Endodermal cell (in vitro differentiated cells): ENCODE data around the gene MACROD2. TPM values are rescaled to one million over a fixed set of nuclear protein-coding genes. Genes with fewer than 3 reads are reported as not detected.

Experiments used
- DNase-seq: peaks from one replicate; pipeline ENCODE4 v3.0.0-alpha.2; 2017
- H3K27ac ChIP-seq: 2 replicates; pipeline ENCODE4 v1.5.1; 2013; ENCODE audit warnings: mild to moderate bottlenecking, low read depth, low read length, moderate library complexity
- H3K27me3 ChIP-seq: 2 replicates; pipeline ENCODE4 v1.6.1; 2013; ENCODE audit warnings: mild to moderate bottlenecking, low read length, moderate library complexity; ENCODE audit not compliant: insufficient read depth, control insufficient read depth, poor library complexity, severe bottlenecking
- H3K36me3 ChIP-seq: 2 replicates; pipeline ENCODE4 v1.7.0; 2013; ENCODE audit warnings: mild to moderate bottlenecking, low read length, moderate library complexity; ENCODE audit not compliant: control insufficient read depth, insufficient read depth
- H3K4me1 ChIP-seq: one replicate; pipeline ENCODE4 v1.7.0; 2013; ENCODE audit warnings: low read length; ENCODE audit not compliant: control insufficient read depth, insufficient read depth
- H3K4me3 ChIP-seq: 2 replicates; pipeline ENCODE4 v1.5.1; 2013; ENCODE audit warnings: mild to moderate bottlenecking, low read length, moderate library complexity
- H3K9ac ChIP-seq: 2 replicates; pipeline ENCODE4 v1.6.1; 2013; ENCODE audit warnings: mild to moderate bottlenecking, low read length, moderate library complexity; ENCODE audit not compliant: poor library complexity, severe bottlenecking; ENCODE audit errors: extremely low read depth
- H3K9me3 ChIP-seq: 2 replicates; pipeline ENCODE4 v1.6.1; 2013; ENCODE audit warnings: mild to moderate bottlenecking, low read length, moderate library complexity; ENCODE audit not compliant: control insufficient read depth
- H3K27ac Mint-ChIP-seq: 2 replicates; pipeline ENCODE4 v1.8.0; 2020; ENCODE audit warnings: mixed read lengths
- H3K27me3 Mint-ChIP-seq: 2 replicates; pipeline ENCODE4 v1.8.0; 2021; ENCODE audit warnings: mild to moderate bottlenecking, mixed read lengths; ENCODE audit not compliant: insufficient read depth
- H3K36me3 Mint-ChIP-seq: 2 replicates; pipeline ENCODE4 v1.8.0; 2020; ENCODE audit warnings: low read depth, mixed read lengths
- H3K4me1 Mint-ChIP-seq: 2 replicates; pipeline ENCODE4 v1.8.0; 2020; ENCODE audit warnings: mixed read lengths
- H3K4me3 Mint-ChIP-seq: 2 replicates; pipeline ENCODE4 v1.8.0; 2020; ENCODE audit warnings: mild to moderate bottlenecking, moderate library complexity, mixed read lengths
- H3K9me3 Mint-ChIP-seq: 2 replicates; pipeline ENCODE4 v1.8.0; 2020; ENCODE audit warnings: mild to moderate bottlenecking, mixed read lengths
- WGBS, 2 experiments: methylation state at CpG; one replicate each; pipeline versions ENCODE4 v1.1.5 to v1.1.7; 2013; ENCODE audit warnings: missing lambda C conversion rate in 2 of 2, mixed read lengths in 1 of 2; ENCODE audit not compliant: insufficient coverage in 1 of 2, insufficient read length in 1 of 2; 5-methylcytosine and 5-hydroxymethylcytosine counted together
- total RNA-seq, 2 donors: library from RNA; stranded (reverse); fragmentation: NEBNext Ultra II Directional in 1 of 2; extraction: Animal tissue kit (Norgen Biotek cat#: 25700) in 1 of 2; gene quantifications; 2 replicates in 1 of 2; 3 replicates in 1 of 2; pipeline ENCODE4 v1.2.1, GENCODE V29; 2021
- TF ChIP-seq, protein P1 (sequence below): fragments of 200-600 bp; sonication (generic); conservative IDR thresholded peaks from 2 replicates; pipeline ENCODE4 v1.5.0; 2021; ENCODE audit warnings: antibody characterized with exemption, mild to moderate bottlenecking

Gene MACROD2
- total RNA-seq, 2 donors from 2014 or later = 2.3 to 4.8 TPM

DNA sequence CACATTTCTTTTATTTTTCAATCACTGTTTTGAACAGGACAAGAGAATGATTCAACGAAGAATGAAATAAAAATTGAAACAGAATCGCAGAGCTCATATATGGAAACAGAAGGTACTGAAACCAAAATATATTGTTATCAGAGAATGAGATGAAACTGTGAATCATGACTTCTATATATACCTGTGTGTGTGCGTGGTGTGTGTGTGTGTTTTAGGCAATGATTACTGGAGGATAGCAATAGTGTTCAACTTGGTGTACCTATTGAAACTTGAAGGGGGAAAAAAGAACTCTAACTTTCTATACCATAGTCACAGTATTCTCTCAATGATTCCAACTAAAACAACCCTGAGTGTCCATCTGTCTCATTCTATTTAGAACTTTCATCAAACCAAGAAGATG is 1991.4 kb downstream of the MACROD2 start:
- TF ChIP-seq, protein P1, sequence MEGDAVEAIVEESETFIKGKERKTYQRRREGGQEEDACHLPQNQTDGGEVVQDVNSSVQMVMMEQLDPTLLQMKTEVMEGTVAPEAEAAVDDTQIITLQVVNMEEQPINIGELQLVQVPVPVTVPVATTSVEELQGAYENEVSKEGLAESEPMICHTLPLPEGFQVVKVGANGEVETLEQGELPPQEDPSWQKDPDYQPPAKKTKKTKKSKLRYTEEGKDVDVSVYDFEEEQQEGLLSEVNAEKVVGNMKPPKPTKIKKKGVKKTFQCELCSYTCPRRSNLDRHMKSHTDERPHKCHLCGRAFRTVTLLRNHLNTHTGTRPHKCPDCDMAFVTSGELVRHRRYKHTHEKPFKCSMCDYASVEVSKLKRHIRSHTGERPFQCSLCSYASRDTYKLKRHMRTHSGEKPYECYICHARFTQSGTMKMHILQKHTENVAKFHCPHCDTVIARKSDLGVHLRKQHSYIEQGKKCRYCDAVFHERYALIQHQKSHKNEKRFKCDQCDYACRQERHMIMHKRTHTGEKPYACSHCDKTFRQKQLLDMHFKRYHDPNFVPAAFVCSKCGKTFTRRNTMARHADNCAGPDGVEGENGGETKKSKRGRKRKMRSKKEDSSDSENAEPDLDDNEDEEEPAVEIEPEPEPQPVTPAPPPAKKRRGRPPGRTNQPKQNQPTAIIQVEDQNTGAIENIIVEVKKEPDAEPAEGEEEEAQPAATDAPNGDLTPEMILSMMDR = no peak
- H3K4me1 Mint-ChIP-seq = no peaks in the 10 kb centered on the region
- Histone ChIP-seq H3K4me3 (no peak overlapping the region), H3K36me3 (no peaks in the 10 kb centered on the region), H3K27ac (no peak overlapping the region), H3K4me1 (no peaks in the 10 kb centered on the region), H3K27me3 (no peaks in the 10 kb centered on the region), H3K9ac (no peak overlapping the region), H3K9me3 (no peaks in the 10 kb centered on the region)
- H3K4me3 Mint-ChIP-seq = no peak overlapping the region
- peaks cover 11% of the 10 kb centered on the region for H3K9me3 Mint-ChIP-seq
- no peak for DNase-seq
- peaks cover 3% of the 10 kb centered on the region for H3K36me3 Mint-ChIP-seq
- WGBS, 2 experiments = 81 to 86% methylated on average over 1 to 3 of the region's 3 CpGs
- no peak overlapping the region for H3K27ac Mint-ChIP-seq
- H3K27me3 Mint-ChIP-seq = no peaks in the 10 kb centered on the region

DNA sequence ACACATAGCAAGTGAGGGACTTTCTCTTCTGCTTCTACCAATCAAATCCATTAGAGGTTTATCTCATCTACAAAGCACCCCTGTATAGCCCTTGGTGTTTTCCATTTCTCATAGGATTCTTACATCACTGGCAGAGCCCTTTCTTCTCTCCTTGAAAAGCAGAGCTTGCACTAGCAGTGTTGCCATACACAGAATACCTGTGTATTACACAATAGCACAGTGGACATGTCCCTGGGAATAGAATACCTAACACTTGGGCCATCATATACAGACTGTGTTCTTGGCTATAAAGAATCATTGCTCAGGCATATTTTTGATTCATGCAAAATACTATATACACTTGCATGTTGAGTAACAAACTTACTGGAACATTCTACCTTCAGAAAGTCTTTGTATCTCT is 1996.0 kb downstream of the MACROD2 start:
- Histone ChIP-seq H3K4me3 (no peak overlapping the region), H3K4me1 (no peaks in the 10 kb centered on the region), H3K9ac (no peak overlapping the region), H3K27me3 (no peaks in the 10 kb centered on the region), H3K9me3 (peaks cover 7% of the 10 kb centered on the region), H3K27ac (no peak overlapping the region), H3K36me3 (no peaks in the 10 kb centered on the region)
- H3K27me3 Mint-ChIP-seq = no peaks in the 10 kb centered on the region
- no peak overlapping the region for H3K4me3 Mint-ChIP-seq
- H3K4me1 Mint-ChIP-seq = no peaks in the 10 kb centered on the region
- H3K27ac Mint-ChIP-seq = no peak overlapping the region
- H3K36me3 Mint-ChIP-seq = no peaks in the 10 kb centered on the region
- no peak for DNase-seq
- peaks cover 7% of the 10 kb centered on the region for H3K9me3 Mint-ChIP-seq
- TF ChIP-seq, protein P1 = no peak

DNA sequence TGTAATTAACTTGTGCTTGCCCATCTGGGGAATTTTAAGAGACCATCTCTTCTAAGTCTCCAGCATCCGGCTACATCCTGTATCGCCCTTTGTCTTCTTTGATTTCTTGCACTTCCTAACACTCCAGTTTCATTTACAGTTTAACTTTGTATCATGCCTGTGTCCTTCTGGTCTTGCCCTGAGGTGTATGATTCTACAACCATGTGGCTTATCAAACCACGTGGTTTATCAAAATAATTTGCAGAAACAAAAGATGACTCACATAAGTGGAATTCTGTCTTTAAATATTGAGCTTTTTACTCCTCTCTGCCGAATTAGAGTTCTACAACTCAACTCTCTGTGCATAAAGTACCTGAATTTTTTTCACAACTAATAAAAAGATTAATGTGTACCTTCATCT is 1997.2 kb downstream of the MACROD2 start:
- Histone ChIP-seq H3K9me3 (peaks cover 19% of the 10 kb centered on the region), H3K9ac (no peak overlapping the region), H3K4me1 (no peaks in the 10 kb centered on the region), H3K27me3 (no peaks in the 10 kb centered on the region), H3K36me3 (no peaks in the 10 kb centered on the region), H3K27ac (no peak overlapping the region), H3K4me3 (no peak overlapping the region)
- H3K4me3 Mint-ChIP-seq = no peak overlapping the region
- peaks cover 17% of the 10 kb centered on the region for H3K9me3 Mint-ChIP-seq
- 93 to 100% methylated on average over 2 to 4 of the region's 4 CpGs for WGBS, 2 experiments
- no peaks in the 10 kb centered on the region for H3K27me3 Mint-ChIP-seq
- H3K36me3 Mint-ChIP-seq = no peaks in the 10 kb centered on the region
- H3K4me1 Mint-ChIP-seq = no peaks in the 10 kb centered on the region
- TF ChIP-seq, protein P1 = no peak
- no peak overlapping the region for H3K27ac Mint-ChIP-seq
- DNase-seq = no peak
